HepG2 (cell line): Measurements from ENCODE around the gene TPX2. TPM values are rescaled to one million over a fixed set of nuclear protein-coding genes. Genes with fewer than 3 reads are reported as not detected.

Source experiments
- ATAC-seq: fragments of 200-7000 bp; cut with Tn5 transposase; 3 replicates; pipeline ENCODE4 v1.9.1; 2020; ENCODE audit warnings: mild to moderate bottlenecking, moderate library complexity
- BruUV-seq: library from RNA; stranded (reverse); fragments of 400-500 nt; replicated peaks from 2 replicates; lab custom pipeline; 2021; lab: Mats Ljungman, UMichigan
- CTCF ChIA-PET: fragments of 300-600 bp; formaldehyde crosslinking; extraction: SDS; loops from one replicate; lab custom pipeline; 2021; ENCODE audit warnings: low total read pairs, inconsistent platforms, low intra/inter-chr PET ratio; lab: Yijun Ruan, JAX
- POLR2A ChIA-PET: fragments of 350-600 bp; sonication (Branson Sonifier 250); formaldehyde crosslinking; loops from one replicate; lab custom pipeline; 2020; ENCODE audit warnings: antibody characterized with exemption, inconsistent platforms; lab: Yijun Ruan, JAX
- DNase-seq: peaks from one replicate; pipeline ENCODE4 v3.0.0-alpha.2; 2015; ENCODE audit warnings: low spot score
- FAIRE-seq: peaks from 3 replicates; lab custom pipeline; 2011; peaks lifted over from hg19 to GRCh38; lab: Jason Lieb, UNC
- H2AFZ ChIP-seq: one replicate; pipeline ENCODE4 v1.6.1; 2011; ENCODE audit warnings: low read length, inconsistent platforms
- H3K27ac ChIP-seq: fragments of 300-600 bp; 3 replicates; pipeline ENCODE4 v1.8.0; 2011; ENCODE audit warnings: mixed run types, mild to moderate bottlenecking, mixed read lengths, low read length, inconsistent platforms; ENCODE audit not compliant: insufficient read depth; ENCODE audit errors: extremely low read length
- H3K27me3 ChIP-seq, 2 experiments: fragments of 200-600 bp in 1 of 2; 2 replicates in 1 of 2; 3 replicates in 1 of 2; pipeline versions ENCODE4 v1.6.0 to v1.8.0; 2011; ENCODE audit warnings: low read length in 2 of 2, mild to moderate bottlenecking in 2 of 2, moderate library complexity in 2 of 2, inconsistent platforms in 1 of 2; ENCODE audit not compliant: insufficient read depth in 2 of 2, control insufficient read depth in 1 of 2
- H3K36me3 ChIP-seq, 2 experiments: fragments of 200-600 bp in 1 of 2; replicated peaks in 1 of 2; 2 replicates in 1 of 2; 3 replicates in 1 of 2; pipeline versions ENCODE4 v1.5.1 to v1.8.0; 2011; ENCODE audit warnings: low read length in 2 of 2, inconsistent platforms in 1 of 2; ENCODE audit not compliant: insufficient read depth in 2 of 2, control insufficient read depth in 1 of 2
- H3K4me1 ChIP-seq: 2 replicates; pipeline ENCODE4 v1.5.1; 2012; ENCODE audit warnings: low read length, inconsistent platforms; ENCODE audit not compliant: insufficient read depth
- H3K4me2 ChIP-seq: 2 replicates; pipeline ENCODE4 v1.6.0; 2011; ENCODE audit warnings: low read depth, low read length, inconsistent platforms
- H3K4me3 ChIP-seq, 3 experiments: fragments of 200-600 bp in 1 of 3; sonication (generic), shearing (Covaris generic) in 1 of 3; replicated peaks in 1 of 3; 2 replicates each; pipeline ENCODE4 v1.5.1; 2011 to 2016; ENCODE audit warnings: low read length in 3 of 3, inconsistent platforms in 2 of 3, low read depth in 2 of 3, mild to moderate bottlenecking in 2 of 3, control low read depth in 1 of 3, mixed read lengths in 1 of 3; ENCODE audit not compliant: insufficient read depth in 1 of 3
- H3K79me2 ChIP-seq: one replicate; pipeline ENCODE4 v1.6.1; 2011; ENCODE audit warnings: low read length, inconsistent platforms; ENCODE audit not compliant: insufficient read depth
- H3K9ac ChIP-seq: 2 replicates; pipeline ENCODE4 v1.6.0; 2011; ENCODE audit warnings: mild to moderate bottlenecking, low read depth, low read length, inconsistent platforms; ENCODE audit not compliant: insufficient read depth
- H3K9me3 ChIP-seq: 2 replicates; pipeline ENCODE4 v1.5.1; 2012; ENCODE audit warnings: mild to moderate bottlenecking, low read length
- H4K20me1 ChIP-seq: 2 replicates; pipeline ENCODE4 v1.6.0; 2011; ENCODE audit warnings: inconsistent platforms, mild to moderate bottlenecking, low read length, moderate library complexity; ENCODE audit not compliant: insufficient read depth
- CHCHD3 ChIP-seq: sonication (generic); formaldehyde crosslinking; IDR thresholded peaks from 2 replicates; pipeline ENCODE4 v1.8.0; 2022; ENCODE audit warnings: mild to moderate bottlenecking, missing genetic modification reagents, moderate library complexity
- FOXC1 ChIP-seq: sonication (generic); formaldehyde crosslinking; IDR thresholded peaks from 2 replicates; pipeline ENCODE4 v1.8.0; 2022; ENCODE audit warnings: mild to moderate bottlenecking, missing genetic modification reagents, borderline replicate concordance
- HOXA3 ChIP-seq: sonication (generic); formaldehyde crosslinking; IDR thresholded peaks from 2 replicates; pipeline ENCODE4 v1.5.0; 2020; ENCODE audit warnings: missing genetic modification reagents
- NFKBIZ ChIP-seq: IDR thresholded peaks from 2 replicates; pipeline ENCODE4 v1.6.1; 2018; ENCODE audit warnings: missing genetic modification reagents, missing compliant biosample characterization
- RARA ChIP-seq: IDR thresholded peaks from 2 replicates; pipeline ENCODE4 v1.6.1; 2016; ENCODE audit warnings: missing genetic modification reagents, missing compliant biosample characterization
- RBM22 ChIP-seq: fragments of 200-400 bp; formaldehyde crosslinking; optimal IDR thresholded peaks from 2 replicates; pipeline ENCODE3; 2017; ENCODE audit warnings: mild to moderate bottlenecking, low read length, moderate library complexity
- RFX3 ChIP-seq: IDR thresholded peaks from 2 replicates; pipeline ENCODE4 v1.6.1; 2016; ENCODE audit warnings: missing biosample characterization, missing genetic modification reagents
- ZKSCAN5 ChIP-seq: sonication (generic); formaldehyde crosslinking; IDR thresholded peaks from 2 replicates; pipeline ENCODE4 v1.5.1; 2020; ENCODE audit warnings: mild to moderate bottlenecking, missing genetic modification reagents
- ZNF138 ChIP-seq: sonication (generic); formaldehyde crosslinking; IDR thresholded peaks from 2 replicates; pipeline ENCODE4 v1.5.0; 2020; ENCODE audit warnings: mild to moderate bottlenecking, low read depth, missing genetic modification reagents
- ZNF329 ChIP-seq: sonication (generic); formaldehyde crosslinking; IDR thresholded peaks from 2 replicates; pipeline ENCODE4 v1.9.0; 2021; ENCODE audit warnings: low read depth, mild to moderate bottlenecking, missing genetic modification reagents
- ZNF816 ChIP-seq: sonication (generic); formaldehyde crosslinking; IDR thresholded peaks from 2 replicates; pipeline ENCODE4 v1.8.0; 2022; ENCODE audit warnings: missing genetic modification reagents, mild to moderate bottlenecking, borderline replicate concordance
- WGBS: methylation state at CpG from one replicate; pipeline ENCODE4 v1.1.6; 2017; ENCODE audit warnings: low lambda C conversion rate; 5-methylcytosine and 5-hydroxymethylcytosine counted together
- in situ Hi-C: cut with HindIII; loops from 2 replicates; pipeline ENCODE4 v1.10.0; 2017; ENCODE audit warnings: low pct_unique_long_range_greater_than_20kb; ENCODE audit not compliant: extremely low pct_ligation_motif_present
- intact Hi-C: fragments of 100-400 bp; cut with micrococcal nuclease; formaldehyde crosslinking; loops from one replicate; pipeline ENCODE4 v1.10.0; 2022; ENCODE audit not compliant: unreplicated experiment
- polyA plus RNA-seq, 8 experiments: library from polyadenylated mRNA; depleted of rRNA in 3 of 8; stranded (reverse) in 7 of 8; unstranded in 1 of 8; fragments of >200 nt; fragmentation: Illumina TruSeq in 4 of 8; extraction: Trizol in 4 of 8; gene quantifications; 2 replicates each; pipeline versions ENCODE4 v1.2.1 to v1.2.3, GENCODE V29; 2011 to 2016; ENCODE audit warnings: low read depth in 4 of 8, missing spikeins in 1 of 8, mixed read lengths in 1 of 8; ENCODE audit not compliant: insufficient read depth in 1 of 8
- total RNA-seq, 5 experiments: library from RNA; depleted of rRNA; stranded (reverse); fragments of >200 nt; fragmentation: Illumina TruSeq; extraction: Trizol; gene quantifications; 2 replicates each; pipeline ENCODE4 v1.2.3, GENCODE V29; 2016; ENCODE audit warnings: low read depth in 1 of 5
- TF ChIP-seq, protein P1 (sequence below): sonication (generic); formaldehyde crosslinking; IDR thresholded peaks from 2 replicates; pipeline ENCODE4 v1.8.0; 2022; ENCODE audit warnings: mild to moderate bottlenecking, missing genetic modification reagents; ENCODE audit not compliant: insufficient replicate concordance
- TF ChIP-seq, protein P2 (sequence below): sonication (generic); formaldehyde crosslinking; IDR thresholded peaks from 2 replicates; pipeline ENCODE4 v1.4.0; 2020; ENCODE audit warnings: mild to moderate bottlenecking, low read depth, missing genetic modification reagents

TPX2 gene
- total and polyA plus RNA-seq, 2 of the 13 experiments (the other 11 are each of a cell fraction or from before 2014, with no cell fraction given): 34.3 to 124 TPM

DNA sequence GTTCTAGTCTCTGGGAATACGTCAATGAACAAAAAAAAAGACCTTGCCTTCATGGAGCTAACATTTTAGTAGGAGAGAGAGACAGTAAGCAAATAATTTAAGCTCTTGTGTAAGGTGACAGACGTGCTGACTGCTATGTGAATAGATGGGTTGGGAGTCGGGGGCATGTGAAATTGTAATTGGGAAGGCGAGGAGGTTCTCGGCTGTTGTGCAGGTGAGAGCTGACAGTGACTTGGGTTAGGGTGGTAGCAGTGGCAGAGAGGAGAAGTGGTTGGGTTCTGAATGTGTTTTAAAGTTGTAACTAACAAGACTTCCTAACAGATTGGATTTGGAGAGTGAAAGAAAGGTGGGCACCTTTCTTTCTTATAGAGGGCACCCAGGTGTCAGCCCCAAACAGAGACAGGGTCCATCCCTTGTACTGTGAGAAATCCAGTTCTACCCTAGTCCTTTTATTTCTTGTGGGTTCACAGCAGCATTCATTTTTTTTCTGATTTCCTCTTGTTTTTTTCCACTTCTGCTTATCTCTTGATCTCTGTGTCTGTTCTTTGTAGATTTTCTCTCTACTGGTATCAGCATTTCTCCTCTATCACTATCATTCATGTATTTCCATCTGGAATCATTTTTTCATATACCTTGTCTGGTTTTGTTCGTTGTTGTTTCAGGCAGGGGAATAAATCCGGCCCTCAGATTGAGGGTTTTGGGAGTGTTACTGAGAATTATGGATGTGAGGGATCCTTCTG is 64.6 kb downstream of the TPX2 start:
- Histone ChIP-seq H3K9me3 (no peaks in the 10 kb centered on the region), H3K36me3 (peaks cover 14 to 50% of the 10 kb centered on the region in 2 experiments), H3K79me2 (no peaks in the 10 kb centered on the region), H3K27ac (no peak overlapping the region), H2AFZ (no peak overlapping the region), H4K20me1 (no peaks in the 10 kb centered on the region), H3K4me2 (no peak overlapping the region), H3K4me3 (no peak overlapping the region), H3K27me3 (no peaks in the 10 kb centered on the region), H3K9ac (no peak overlapping the region), H3K4me1 (no peaks in the 10 kb centered on the region)
- intact Hi-C loops: no loop called here
- POLR2A ChIA-PET: no interaction called here
- TF ChIP-seq RBM22 (peak; percentile 94), ZNF329 (CRISPR knock-in tag) (no peak)
- ATAC-seq (no peak), DNase-seq (no peak), FAIRE-seq (no peak)
- 97% methylated on average over 7 of the region's 7 CpGs for WGBS
- in situ Hi-C loops: no loop called here
- CTCF ChIA-PET: no interaction called here
- TSS peak; percentile 6 for BruUV-seq

DNA sequence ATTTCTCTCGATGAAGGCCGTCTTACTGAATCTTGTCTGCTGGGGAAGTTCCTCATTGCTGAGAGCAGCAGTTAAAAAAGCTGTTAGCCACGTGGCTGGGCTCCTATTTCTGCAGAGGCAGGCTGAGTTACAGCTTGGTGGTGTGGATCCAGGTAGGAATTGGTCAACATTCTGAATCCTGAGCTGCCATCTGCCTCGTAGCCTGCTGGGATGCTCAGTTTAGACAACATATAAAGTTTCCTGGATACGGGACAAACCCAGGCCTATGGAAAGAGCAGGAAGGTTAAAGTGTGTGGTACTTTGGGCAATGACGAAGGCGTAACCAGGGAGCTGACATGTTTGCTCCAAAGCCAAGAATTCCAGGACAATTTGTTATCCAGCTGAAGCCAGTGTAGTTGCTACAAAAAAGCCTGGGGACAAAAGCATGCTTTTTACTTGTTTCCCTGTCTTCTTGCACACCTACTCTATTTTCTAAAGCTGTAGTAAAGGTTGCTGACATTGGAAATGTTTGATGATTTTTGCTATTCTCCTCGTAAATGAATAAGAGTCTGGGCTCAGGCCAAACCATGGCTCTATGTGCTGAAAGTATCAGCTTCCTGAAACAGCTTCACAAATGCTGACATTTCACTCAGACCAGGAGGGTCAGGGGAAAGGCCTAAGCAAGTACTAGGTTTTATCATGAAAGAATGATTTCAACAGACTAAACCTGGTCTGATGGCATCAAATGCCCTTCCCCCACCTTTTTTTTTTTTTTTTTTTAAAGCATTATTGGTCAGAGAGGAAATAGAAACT is 67.7 kb downstream of the TPX2 start:
- no peak for ATAC-seq
- Histone ChIP-seq H3K4me2 (no peak overlapping the region), H3K36me3 (peaks cover 0 to 21% of the 10 kb centered on the region in 2 experiments; a peak in 3 of 5 replicates), H3K27me3 (no peaks in the 10 kb centered on the region), H3K27ac (no peak overlapping the region), H3K79me2 (no peaks in the 10 kb centered on the region), H4K20me1 (no peaks in the 10 kb centered on the region), H2AFZ (no peak overlapping the region), H3K4me3 (no peak overlapping the region), H3K4me1 (no peaks in the 10 kb centered on the region), H3K9me3 (no peaks in the 10 kb centered on the region), H3K9ac (no peak overlapping the region)
- intact Hi-C loops (no loop called here), in situ Hi-C loops (no loop called here)
- no peak for FAIRE-seq
- POLR2A ChIA-PET: no interaction called here
- BruUV-seq: no TSS peak
- CTCF ChIA-PET: no interaction called here
- 97% methylated on average over 8 of the region's 8 CpGs for WGBS
- DNase-seq: no peak
- TF ChIP-seq ZNF138 (no peak), FOXC1 (CRISPR knock-in tag) (no peak), RFX3 (CRISPR knock-in tag) (no peak), ZKSCAN5 (CRISPR knock-in tag) (no peak), HOXA3 (CRISPR knock-in tag) (no peak), NFKBIZ (CRISPR knock-in tag) (no peak), CHCHD3 (no peak), ZNF816 (CRISPR knock-in tag) (no peak), RARA (CRISPR knock-in tag) (no peak)
- TF ChIP-seq, protein P1, sequence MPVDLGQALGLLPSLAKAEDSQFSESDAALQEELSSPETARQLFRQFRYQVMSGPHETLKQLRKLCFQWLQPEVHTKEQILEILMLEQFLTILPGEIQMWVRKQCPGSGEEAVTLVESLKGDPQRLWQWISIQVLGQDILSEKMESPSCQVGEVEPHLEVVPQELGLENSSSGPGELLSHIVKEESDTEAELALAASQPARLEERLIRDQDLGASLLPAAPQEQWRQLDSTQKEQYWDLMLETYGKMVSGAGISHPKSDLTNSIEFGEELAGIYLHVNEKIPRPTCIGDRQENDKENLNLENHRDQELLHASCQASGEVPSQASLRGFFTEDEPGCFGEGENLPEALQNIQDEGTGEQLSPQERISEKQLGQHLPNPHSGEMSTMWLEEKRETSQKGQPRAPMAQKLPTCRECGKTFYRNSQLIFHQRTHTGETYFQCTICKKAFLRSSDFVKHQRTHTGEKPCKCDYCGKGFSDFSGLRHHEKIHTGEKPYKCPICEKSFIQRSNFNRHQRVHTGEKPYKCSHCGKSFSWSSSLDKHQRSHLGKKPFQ: no peak
- TF ChIP-seq, protein P2, sequence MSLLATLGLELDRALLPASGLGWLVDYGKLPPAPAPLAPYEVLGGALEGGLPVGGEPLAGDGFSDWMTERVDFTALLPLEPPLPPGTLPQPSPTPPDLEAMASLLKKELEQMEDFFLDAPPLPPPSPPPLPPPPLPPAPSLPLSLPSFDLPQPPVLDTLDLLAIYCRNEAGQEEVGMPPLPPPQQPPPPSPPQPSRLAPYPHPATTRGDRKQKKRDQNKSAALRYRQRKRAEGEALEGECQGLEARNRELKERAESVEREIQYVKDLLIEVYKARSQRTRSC (CRISPR knock-in tag): no peak
